Measurements from ENCODE around the gene BTBD9.

- no peak for TF ChIP-seq POLR2A (conservative IDR thresholded peaks at IDR 0.05)
- TF ChIP-seq, protein P1, sequence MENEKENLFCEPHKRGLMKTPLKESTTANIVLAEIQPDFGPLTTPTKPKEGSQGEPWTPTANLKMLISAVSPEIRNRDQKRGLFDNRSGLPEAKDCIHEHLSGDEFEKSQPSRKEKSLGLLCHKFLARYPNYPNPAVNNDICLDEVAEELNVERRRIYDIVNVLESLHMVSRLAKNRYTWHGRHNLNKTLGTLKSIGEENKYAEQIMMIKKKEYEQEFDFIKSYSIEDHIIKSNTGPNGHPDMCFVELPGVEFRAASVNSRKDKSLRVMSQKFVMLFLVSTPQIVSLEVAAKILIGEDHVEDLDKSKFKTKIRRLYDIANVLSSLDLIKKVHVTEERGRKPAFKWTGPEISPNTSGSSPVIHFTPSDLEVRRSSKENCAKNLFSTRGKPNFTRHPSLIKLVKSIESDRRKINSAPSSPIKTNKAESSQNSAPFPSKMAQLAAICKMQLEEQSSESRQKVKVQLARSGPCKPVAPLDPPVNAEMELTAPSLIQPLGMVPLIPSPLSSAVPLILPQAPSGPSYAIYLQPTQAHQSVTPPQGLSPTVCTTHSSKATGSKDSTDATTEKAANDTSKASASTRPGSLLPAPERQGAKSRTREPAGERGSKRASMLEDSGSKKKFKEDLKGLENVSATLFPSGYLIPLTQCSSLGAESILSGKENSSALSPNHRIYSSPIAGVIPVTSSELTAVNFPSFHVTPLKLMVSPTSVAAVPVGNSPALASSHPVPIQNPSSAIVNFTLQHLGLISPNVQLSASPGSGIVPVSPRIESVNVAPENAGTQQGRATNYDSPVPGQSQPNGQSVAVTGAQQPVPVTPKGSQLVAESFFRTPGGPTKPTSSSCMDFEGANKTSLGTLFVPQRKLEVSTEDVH (IDR thresholded peaks at IDR 0.05; ENCODE audit: low read depth, partially characterized antibody), result no peak
- TF ChIP-seq, protein P2, sequence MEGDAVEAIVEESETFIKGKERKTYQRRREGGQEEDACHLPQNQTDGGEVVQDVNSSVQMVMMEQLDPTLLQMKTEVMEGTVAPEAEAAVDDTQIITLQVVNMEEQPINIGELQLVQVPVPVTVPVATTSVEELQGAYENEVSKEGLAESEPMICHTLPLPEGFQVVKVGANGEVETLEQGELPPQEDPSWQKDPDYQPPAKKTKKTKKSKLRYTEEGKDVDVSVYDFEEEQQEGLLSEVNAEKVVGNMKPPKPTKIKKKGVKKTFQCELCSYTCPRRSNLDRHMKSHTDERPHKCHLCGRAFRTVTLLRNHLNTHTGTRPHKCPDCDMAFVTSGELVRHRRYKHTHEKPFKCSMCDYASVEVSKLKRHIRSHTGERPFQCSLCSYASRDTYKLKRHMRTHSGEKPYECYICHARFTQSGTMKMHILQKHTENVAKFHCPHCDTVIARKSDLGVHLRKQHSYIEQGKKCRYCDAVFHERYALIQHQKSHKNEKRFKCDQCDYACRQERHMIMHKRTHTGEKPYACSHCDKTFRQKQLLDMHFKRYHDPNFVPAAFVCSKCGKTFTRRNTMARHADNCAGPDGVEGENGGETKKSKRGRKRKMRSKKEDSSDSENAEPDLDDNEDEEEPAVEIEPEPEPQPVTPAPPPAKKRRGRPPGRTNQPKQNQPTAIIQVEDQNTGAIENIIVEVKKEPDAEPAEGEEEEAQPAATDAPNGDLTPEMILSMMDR (IDR thresholded peaks at IDR 0.05 in 2 of 3, conservative IDR thresholded peaks at IDR 0.05 in 1 of 3; ENCODE audit: insufficient read depth in 2 of 3, low read depth in 1 of 3, low read length in 3 of 3), result no peak
- no peak for TF ChIP-seq ZNF121 (CRISPR knock-in tag; conservative IDR thresholded peaks at IDR 0.05)
- no peak for TF ChIP-seq MAX (CRISPR knock-in tag; IDR thresholded peaks at IDR 0.05)
- no peak for TF ChIP-seq ARHGAP35 (IDR thresholded peaks at IDR 0.05; ENCODE audit: partially characterized antibody)
- no peak for TF ChIP-seq HDGF (IDR thresholded peaks at IDR 0.05)
- TF ChIP-seq ZNF184 (CRISPR knock-in tag; IDR thresholded peaks at IDR 0.05), result no peak
- no peak for TF ChIP-seq CSDE1 (IDR thresholded peaks at IDR 0.05)
- TF ChIP-seq JUND (IDR thresholded peaks at IDR 0.05; ENCODE audit: borderline replicate concordance, low read depth, low read length), result no peak
- no peak for TF ChIP-seq JUND (tag; IDR thresholded peaks at IDR 0.05; ENCODE audit: borderline replicate concordance, low read depth, low read length)
Measured at GRCh38 chr6:38566295-38567030, 73.3 kb downstream of the BTBD9 start.
